CD4-positive, alpha-beta T cell (primary cell): ENCODE measurements around the gene ERBB3. TPM values are rescaled to one million over a fixed set of nuclear protein-coding genes. Genes with fewer than 3 reads are reported as not detected.

Experiments
- ATAC-seq: fragments of 200-7000 bp; cut with Tn5 transposase; one replicate; pipeline ENCODE4 v1.10.0; 2022; ENCODE audit warnings: mild to moderate bottlenecking; ENCODE audit not compliant: poor library complexity
- CTCF ChIA-PET: fragments of 350-600 bp; sonication (Branson Sonifier 250); formaldehyde crosslinking; loops from one replicate; lab custom pipeline; 2021; ENCODE audit warnings: antibody characterized with exemption, inconsistent platforms; lab: Charles Lee
- POLR2A ChIA-PET: fragments of 350-600 bp; sonication (Branson Sonifier 250); formaldehyde crosslinking; loops from one replicate; lab custom pipeline; 2021; ENCODE audit warnings: antibody characterized with exemption, inconsistent platforms; lab: Charles Lee
- DNase-seq, 14 experiments: peaks; one replicate each; pipeline ENCODE4 v3.0.0-alpha.2; 2013 to 2020; ENCODE audit warnings: mixed read lengths in 2 of 14
- H3K27ac ChIP-seq, 2 donors: one replicate each; pipeline versions ENCODE4 v1.5.1 to v1.7.0; 2013; ENCODE audit warnings: low read length in 2 of 2, low read depth in 1 of 2, mild to moderate bottlenecking in 1 of 2
- H3K27me3 ChIP-seq, 2 experiments: 1 replicate in 1 of 2; 2 replicates in 1 of 2; pipeline versions ENCODE4 v1.6.1 to v1.7.0; 2013; ENCODE audit warnings: low read length in 2 of 2, control low read depth in 1 of 2, mild to moderate bottlenecking in 1 of 2, moderate library complexity in 1 of 2; ENCODE audit not compliant: insufficient read depth in 2 of 2, control insufficient read depth in 1 of 2
- H3K36me3 ChIP-seq: one replicate; pipeline ENCODE4 v1.6.1; 2013; ENCODE audit warnings: low read length, control low read depth; ENCODE audit not compliant: insufficient read depth
- H3K4me1 ChIP-seq: one replicate; pipeline ENCODE4 v1.6.1; 2013; ENCODE audit warnings: low read length, control low read depth; ENCODE audit not compliant: insufficient read depth
- H3K4me3 ChIP-seq: one replicate; pipeline ENCODE4 v1.5.1; 2013; ENCODE audit warnings: mild to moderate bottlenecking, low read length, moderate library complexity
- H3K9me3 ChIP-seq, 2 experiments: 1 replicate in 1 of 2; 2 replicates in 1 of 2; pipeline versions ENCODE4 v1.6.1 to v1.7.0; 2013; ENCODE audit warnings: low read length in 2 of 2, mild to moderate bottlenecking in 2 of 2, control low read depth in 1 of 2, moderate library complexity in 1 of 2; ENCODE audit not compliant: control insufficient read depth in 1 of 2, insufficient read depth in 1 of 2
- H3K27ac Mint-ChIP-seq: one replicate; pipeline ENCODE4 v1.8.0; 2020; ENCODE audit warnings: mixed read lengths
- H3K27me3 Mint-ChIP-seq: one replicate; pipeline ENCODE4 v1.8.0; 2021; ENCODE audit warnings: mixed read lengths
- H3K36me3 Mint-ChIP-seq: one replicate; pipeline ENCODE4 v1.8.0; 2021; ENCODE audit warnings: low read depth, mixed read lengths
- H3K4me1 Mint-ChIP-seq: one replicate; pipeline ENCODE4 v1.8.0; 2021; ENCODE audit warnings: low read depth, mixed read lengths
- H3K4me3 Mint-ChIP-seq: one replicate; pipeline ENCODE4 v1.8.0; 2020; ENCODE audit warnings: mild to moderate bottlenecking, mixed read lengths
- H3K9me3 Mint-ChIP-seq: one replicate; pipeline ENCODE4 v1.8.0; 2020; ENCODE audit warnings: mixed read lengths
- CTCF ChIP-seq: fragments of 200-600 bp; IDR thresholded peaks from one replicate; pipeline ENCODE4 v1.8.0; 2022; ENCODE audit warnings: antibody characterized with exemption, mild to moderate bottlenecking
- intact Hi-C, 2 experiments: fragments of 100-400 bp; cut with DNase I in 1 of 2; cut with micrococcal nuclease in 1 of 2; formaldehyde crosslinking; loops; one replicate each; pipeline versions ENCODE4 v1.15.1 to v1.9.0; 2023 to 2025; cut with DNase I, micrococcal nuclease
- total RNA-seq, 174 experiments: library from RNA in 2 of 174; stranded (reverse) in 2 of 174; gene quantifications; one replicate each; pipeline ENCODE4 v1.2.3 and lab custom pipeline; 2021 to 2026

The ERBB3 gene
- total RNA-seq, 2 experiments from 2014 or later: 0.22 to 0.47 TPM

DNA sequence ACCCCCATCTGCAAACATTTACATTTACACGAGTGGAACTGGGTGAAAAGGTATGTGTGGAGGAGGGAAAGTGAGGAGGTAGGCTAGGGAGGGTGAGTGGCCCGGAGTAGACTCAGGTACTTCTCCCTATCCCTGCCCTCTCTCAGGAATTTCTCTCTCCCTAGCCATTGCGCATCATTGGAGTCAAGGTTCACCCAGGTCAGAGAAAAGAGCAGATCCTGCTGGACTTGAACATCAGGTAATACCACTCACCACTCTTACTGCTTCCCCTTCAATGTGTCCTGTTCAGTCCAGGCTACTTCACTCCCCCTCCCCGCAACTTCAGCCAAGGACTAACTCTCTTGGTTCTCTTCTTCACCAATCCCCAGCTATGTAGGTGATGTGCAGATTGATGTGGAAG lies 50.9 kb downstream of the ERBB3 start:
- H3K27ac Mint-ChIP-seq: peak overlapping the region; percentile 86
- peaks cover 52% of the 10 kb centered on the region for H3K36me3 ChIP-seq
- H3K36me3 Mint-ChIP-seq: peaks cover 77% of the 10 kb centered on the region
- H3K4me3 ChIP-seq: peak overlapping the region; percentile 99
- ChIA-PET CTCF (interaction anchor here (6.3 to 9.6 kb wide), 2 partner anchors 21 to 58 kb away, joined by 36 to 138 read pairs; partner anchors contain the start of genes MYL6B and SMARCC2), POLR2A (interaction anchor here (1.0 to 5.7 kb wide), 4 partner anchors 13 to 59 kb away, joined by 3 to 133 read pairs (median 26); partner anchors contain the start of genes MYL6B, RPL41, SMARCC2 and ZC3H10)
- peaks cover 66% of the 10 kb centered on the region for H3K4me1 Mint-ChIP-seq
- DNase-seq (no peak), ATAC-seq (no peak)
- no peak for TF ChIP-seq CTCF
- peaks cover 72% of the 10 kb centered on the region for H3K4me1 ChIP-seq
- H3K27ac ChIP-seq: peak overlapping the region; percentile 77
- H3K4me3 Mint-ChIP-seq: peak overlapping the region; percentile 97
- no peaks in the 10 kb centered on the region for H3K9me3 ChIP-seq
- no peaks in the 10 kb centered on the region for H3K9me3 Mint-ChIP-seq
- no peaks in the 10 kb centered on the region for H3K27me3 ChIP-seq
- intact Hi-C loops: no loop called here
- H3K27me3 Mint-ChIP-seq: no peaks in the 10 kb centered on the region

DNA sequence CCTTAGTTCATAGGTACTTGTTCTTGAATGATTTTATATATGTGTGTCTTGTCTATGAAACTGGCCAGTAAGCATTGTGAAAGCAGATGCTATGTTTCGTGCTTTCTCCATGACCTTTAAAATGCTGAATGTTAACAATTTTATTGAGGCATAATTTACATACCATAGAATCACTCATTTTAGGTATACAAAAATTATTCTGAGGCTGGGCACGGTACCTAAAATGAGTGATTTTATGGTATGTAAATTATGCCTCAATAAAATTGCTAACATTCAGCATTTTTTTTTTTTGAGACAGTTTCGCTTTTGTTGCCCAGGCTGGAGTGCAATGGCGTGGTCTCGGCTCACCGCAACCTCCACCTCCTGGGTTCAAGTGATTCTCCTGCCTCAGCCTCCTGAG lies 54.9 kb downstream of the ERBB3 start:
- H3K36me3 ChIP-seq: peaks cover 90% of the 10 kb centered on the region
- Mint-ChIP-seq H3K36me3 (peaks cover 93% of the 10 kb centered on the region), H3K4me1 (peaks cover 75% of the 10 kb centered on the region), H3K4me3 (no peak overlapping the region), H3K9me3 (no peaks in the 10 kb centered on the region), H3K27ac (no peak overlapping the region), H3K27me3 (no peaks in the 10 kb centered on the region)
- no peak overlapping the region for H3K4me3 ChIP-seq
- ChIA-PET CTCF (interaction anchor here (0.6 kb wide), 1 partner anchor 86 kb away, joined by 3 read pairs; no protein-coding TSS in a partner anchor), POLR2A (no interaction called here)
- TF ChIP-seq CTCF: no peak
- ATAC-seq: no peak
- intact Hi-C loops: no loop called here
- H3K9me3 ChIP-seq: no peaks in the 10 kb centered on the region
- no peak overlapping the region for H3K27ac ChIP-seq
- no peaks in the 10 kb centered on the region for H3K27me3 ChIP-seq
- peaks cover 83% of the 10 kb centered on the region for H3K4me1 ChIP-seq
- DNase-seq: no peak

DNA sequence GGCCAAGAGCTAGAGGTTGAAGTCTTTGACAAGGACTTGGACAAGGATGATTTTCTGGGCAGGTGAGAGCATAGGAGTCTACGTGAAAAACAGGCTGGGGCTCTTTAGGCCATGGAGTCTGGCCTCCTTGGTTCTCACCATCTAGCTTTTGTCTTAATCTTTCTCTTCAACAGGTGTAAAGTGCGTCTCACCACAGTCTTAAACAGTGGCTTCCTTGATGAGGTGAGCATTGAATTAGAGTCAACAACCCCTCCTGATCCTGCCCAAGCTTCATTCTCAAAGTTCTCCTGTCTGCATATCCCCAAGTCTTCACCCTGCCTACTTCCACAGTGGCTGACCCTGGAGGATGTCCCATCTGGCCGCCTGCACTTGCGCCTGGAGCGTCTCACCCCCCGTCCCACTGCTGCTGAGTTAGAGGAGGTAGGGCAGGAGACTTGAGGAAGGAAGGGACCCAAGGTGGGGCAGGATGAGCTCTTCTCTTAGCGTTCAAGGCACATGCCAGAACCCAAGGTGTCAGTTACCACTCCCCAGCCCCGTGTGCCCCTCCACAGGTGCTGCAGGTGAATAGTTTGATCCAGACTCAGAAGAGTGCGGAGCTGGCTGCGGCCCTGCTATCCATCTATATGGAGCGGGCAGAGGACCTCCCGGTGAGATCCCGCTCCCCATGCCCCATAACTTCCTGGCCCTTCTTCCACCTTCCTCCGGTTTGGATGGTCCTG lies 58.0 kb downstream of the ERBB3 start:
- H3K27me3 Mint-ChIP-seq: no peaks in the 10 kb centered on the region
- POLR2A ChIA-PET: interaction anchor here (1.0 to 6.3 kb wide), 7 partner anchors 10 to 51 kb away, joined by 3 to 49 read pairs (median 10); partner anchors contain the start of genes ESYT1, MYL6B, PA2G4 and SMARCC2
- no peak overlapping the region for H3K4me3 ChIP-seq
- peak overlapping the region; percentile 39 for H3K4me3 Mint-ChIP-seq
- DNase-seq (no peak), ATAC-seq (peak; percentile 55)
- peaks cover 78% of the 10 kb centered on the region for H3K4me1 ChIP-seq
- H3K9me3 ChIP-seq: no peaks in the 10 kb centered on the region
- TF ChIP-seq CTCF: no peak
- no peaks in the 10 kb centered on the region for H3K27me3 ChIP-seq
- peak overlapping the region; percentile 34 to 60 for H3K27ac ChIP-seq
- H3K4me1 Mint-ChIP-seq: peaks cover 67% of the 10 kb centered on the region
- H3K36me3 Mint-ChIP-seq: peaks cover 93% of the 10 kb centered on the region
- intact Hi-C loops: loop anchor here in 1 of 2 experiments (1.0 to 2.0 kb wide), 2 partner anchors 10 to 15 kb away; partner anchors contain the start of genes ESYT1 and MYL6B
- CTCF ChIA-PET: interaction anchor here (0.6 to 5.1 kb wide), 6 partner anchors 11 to 120 kb away, joined by 3 to 26 read pairs (median 4); partner anchors contain the start of genes ANKRD52, ESYT1, MYL6B and SMARCC2
- no peaks in the 10 kb centered on the region for H3K9me3 Mint-ChIP-seq
- H3K36me3 ChIP-seq: peaks cover 93% of the 10 kb centered on the region
- peak overlapping the region; percentile 78 for H3K27ac Mint-ChIP-seq
